ENCODE measurements around the gene ADH4. TPM values are rescaled to one million over a fixed set of nuclear protein-coding genes. Genes with fewer than 3 reads are reported as not detected.

The ADH4 gene
- total and polyA plus RNA-seq, 2 donors (not counting 3 experiments of a cell fraction or from before 2014, with no cell fraction given): not detected

- H3K36me3 ChIP-seq (ENCODE audit: control insufficient read depth in 2 of 2, extremely low read depth in 1 of 2, insufficient read depth in 2 of 2, low read length in 2 of 2): peaks cover 17 to 18% of the 10 kb centered on the region in 2 experiments
- H3K27ac ChIP-seq (ENCODE audit: insufficient read depth, low read depth, low read length): no peak overlapping the region
- FAIRE-seq: no peak
- H2AFZ ChIP-seq (ENCODE audit: low read depth, low read length): no peak overlapping the region
- CTCF ChIA-PET: interaction anchor here (0.8 to 1.8 kb wide), 3 partner anchors 9 to 22 kb away, joined by 3 to 4 read pairs (median 3); no protein-coding TSS in a partner anchor
- H3K4me1 ChIP-seq (ENCODE audit: control insufficient read depth, extremely low read depth, insufficient read depth, low read length): no peaks in the 10 kb centered on the region
- no peak overlapping the region for H3K4me2 ChIP-seq (ENCODE audit: insufficient read depth, low read length)
- no peak for DNase-seq (ENCODE audit: low read depth, low spot score)
- intact Hi-C loops (cut with micrococcal nuclease): no loop called here
- dilution Hi-C loops (cut with MboI; ENCODE audit: extremely low pct_ligation_motif_present, low sequenced_read_pairs): no loop called here
- no peaks in the 10 kb centered on the region for H3K79me2 ChIP-seq (ENCODE audit: control insufficient read depth, insufficient read depth, low read length)
- no peaks in the 10 kb centered on the region for H3K27me3 ChIP-seq (ENCODE audit: control insufficient read depth in 2 of 2, insufficient read depth in 2 of 2, low read length in 2 of 2)
- H3K9me1 ChIP-seq (replicated peaks; ENCODE audit: control insufficient read depth, extremely low read depth, insufficient read depth, low read length): no peaks in the 10 kb centered on the region
- BruUV-seq (replicated peaks): no TSS peak
- no peaks in the 10 kb centered on the region for H4K20me1 ChIP-seq (replicated peaks; ENCODE audit: control insufficient read depth, extremely low read depth, insufficient read depth, low read length)
- H3K9ac ChIP-seq (replicated peaks; ENCODE audit: extremely low read depth, insufficient read depth, low read length): no peak overlapping the region
- POLR2A ChIA-PET: no interaction called here
- no peaks in the 10 kb centered on the region for H3K9me3 ChIP-seq (replicated peaks; ENCODE audit: control insufficient read depth, insufficient read depth, low read length)
- no peak overlapping the region for H3K4me3 ChIP-seq (replicated peaks in 1 of 3; ENCODE audit: insufficient read depth in 1 of 3, low read depth in 1 of 3, low read length in 3 of 3)
- TF ChIP-seq JUN (IDR thresholded peaks at IDR 0.05; ENCODE audit: borderline replicate concordance, insufficient read depth, insufficient read length, low read depth) (no peak), MAX (IDR thresholded peaks at IDR 0.05; ENCODE audit: insufficient read depth, insufficient read length) (no peak), FOS (IDR thresholded peaks at IDR 0.05; ENCODE audit: borderline replicate concordance, insufficient read depth, low read length) (no peak), GATA2 (IDR thresholded peaks at IDR 0.05; ENCODE audit: insufficient read depth, insufficient read length, low read depth, low read length) (no peak), POLR2A (IDR thresholded peaks at IDR 0.05; ENCODE audit: low read depth, low read length) (no peak), CTCF (IDR thresholded peaks at IDR 0.05; ENCODE audit: extremely low read depth in 1 of 2, insufficient read depth in 1 of 2, low read depth in 1 of 2, low read length in 2 of 2) (no peak), MYC (IDR thresholded peaks at IDR 0.05; ENCODE audit: low read depth, low read length) (no peak), POLR2AphosphoS5 (IDR thresholded peaks at IDR 0.05; ENCODE audit: insufficient read depth, low read depth, low read length) (no peak), EZH2 (IDR thresholded peaks at IDR 0.05; ENCODE audit: borderline replicate concordance, low read depth, low read length, severe bottlenecking) (no peak)
Observed at GRCh38 chr4:99078336-99078735, 65.8 kb downstream of the ADH4 start.
